Activated CD4-positive, CD25-positive, alpha-beta regulatory T cell treated with anti-CD3 and anti-CD28 coated beads, Interleukin-2, amount 50 U/mL, for 24 hours (primary cell): ENCODE results near the gene NXPH3.

Source experiments
- ATAC-seq, 2 donors: fragments of 150-1000 bp; cut with Tn5 transposase; one replicate each; pipeline ENCODE4 v1.10.0; 2021; ENCODE audit warnings: mild to moderate bottlenecking in 1 of 2, moderate library complexity in 1 of 2

NXPH3 gene

GRCh38 chr17:49595328-49595727 lies 19.7 kb downstream of the NXPH3 start:
- ATAC-seq: no peak

DNA sequence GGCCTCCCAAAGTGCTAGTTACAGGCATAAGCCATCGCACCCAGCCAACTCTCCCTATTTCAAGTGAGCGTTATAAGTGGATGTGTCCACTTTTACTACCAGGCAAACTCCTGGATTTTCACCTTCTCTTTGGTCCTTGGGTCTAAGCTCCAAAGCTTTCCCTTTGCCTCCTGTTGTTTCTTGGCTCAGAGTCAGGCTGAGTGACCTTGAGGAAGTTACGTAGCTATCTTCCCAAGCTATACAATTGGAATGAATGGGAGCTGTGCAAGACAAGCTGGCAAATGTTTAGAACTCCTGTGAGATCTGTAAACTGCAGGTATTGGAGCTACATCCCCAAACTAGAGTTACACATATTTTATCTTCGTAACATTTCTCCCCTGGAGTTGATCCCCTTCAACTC lies 20.3 kb downstream of the NXPH3 start:
- no peak for ATAC-seq

GRCh38 chr17:49596613-49597244 lies 21.1 kb downstream of the NXPH3 start:
- ATAC-seq: no peak

DNA sequence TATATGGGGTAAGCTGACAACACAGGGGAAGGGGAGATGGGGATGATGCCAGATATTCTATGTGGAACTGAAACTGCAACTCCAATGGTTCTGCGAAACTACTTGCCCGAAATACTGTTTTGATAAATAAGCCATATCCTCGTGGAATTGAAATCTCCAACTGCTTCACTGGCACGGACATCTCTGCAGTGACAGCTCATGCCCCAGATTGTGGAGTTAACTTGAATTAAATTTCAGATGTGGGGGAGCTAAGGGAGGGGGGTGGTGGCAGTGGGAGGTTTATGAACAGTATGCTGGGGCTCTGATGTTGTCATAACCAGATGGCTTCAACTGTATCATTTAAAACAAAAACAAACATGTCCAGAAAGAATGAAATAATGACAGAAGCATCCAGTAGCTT lies 21.8 kb downstream of the NXPH3 start:
- no peak for ATAC-seq

- ATAC-seq: no peak
These were observed 22.4 kb downstream of the NXPH3 start for GRCh38 chr17:49597928-49598655.

DNA sequence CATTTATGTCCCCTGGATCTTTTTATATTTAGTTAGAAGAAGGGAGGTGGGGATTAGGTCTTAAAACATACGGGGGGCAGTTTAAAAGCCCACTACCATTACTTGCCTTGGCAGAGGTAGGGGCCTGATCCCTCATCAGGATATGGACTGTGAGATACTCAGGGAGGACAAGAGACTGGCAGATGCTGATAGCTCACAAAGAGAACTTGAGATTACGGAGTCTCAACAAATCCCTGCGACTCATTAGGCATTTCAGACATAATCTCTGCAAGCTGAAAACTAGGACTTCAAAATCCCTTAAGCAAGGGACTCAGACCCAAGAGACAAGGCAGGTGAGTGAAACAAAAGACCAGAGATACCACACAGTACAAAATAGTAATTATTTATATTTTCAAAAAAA lies 23.2 kb downstream of the NXPH3 start:
- no peak for ATAC-seq

- ATAC-seq: no peak
These were observed 25.3 kb downstream of the NXPH3 start for GRCh38 chr17:49600949-49601348.

- no peak for ATAC-seq
These were observed 27.1 kb downstream of the NXPH3 start for GRCh38 chr17:49602783-49603182.

DNA sequence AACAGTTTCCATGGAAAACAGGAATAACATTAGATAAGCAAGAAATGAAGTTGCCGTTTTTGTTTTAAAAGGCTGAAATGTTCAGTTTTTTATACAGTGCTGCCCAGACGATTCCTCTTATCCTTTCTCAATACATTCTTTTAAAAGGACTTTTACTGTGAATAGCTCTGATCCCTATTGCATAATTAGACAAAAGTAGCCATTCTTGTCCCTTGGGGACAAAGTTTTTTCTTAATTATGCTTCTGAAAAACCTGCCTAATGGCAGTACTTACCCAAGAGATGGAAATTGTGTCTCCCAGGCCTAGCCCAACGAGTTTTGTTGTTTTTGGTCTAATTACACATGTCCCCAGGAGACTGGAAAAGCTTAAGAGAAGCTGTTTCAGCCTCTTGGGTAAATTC lies 27.6 kb downstream of the NXPH3 start:
- no peak for ATAC-seq

- no peak for ATAC-seq
These were observed 28.0 kb downstream of the NXPH3 start for GRCh38 chr17:49603720-49604119.

DNA sequence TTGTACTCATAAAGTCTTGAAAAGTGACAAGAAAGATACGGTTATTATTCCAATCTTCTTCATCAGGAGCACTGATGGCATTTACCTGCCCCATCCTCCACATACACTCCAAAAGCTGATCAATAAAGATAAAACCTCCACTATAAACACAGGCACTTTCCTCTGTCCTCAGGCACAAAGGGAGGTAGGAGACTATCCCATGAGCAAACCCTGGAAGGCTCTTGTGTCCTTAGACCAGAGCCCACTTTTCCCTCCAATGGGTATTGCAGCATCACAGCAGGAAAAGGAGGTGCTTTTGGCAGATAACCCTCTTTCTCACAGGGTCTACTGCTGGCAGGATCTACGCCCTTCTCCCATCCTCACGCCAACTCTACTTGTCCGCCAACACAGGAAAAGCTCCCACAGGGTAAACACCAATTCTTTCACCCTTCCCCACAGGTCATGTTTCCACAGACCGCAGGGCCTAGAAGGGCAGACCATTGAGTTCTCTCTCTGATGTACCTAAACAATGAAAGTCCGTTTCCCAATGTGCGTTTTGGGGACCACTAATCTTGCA lies 28.7 kb downstream of the NXPH3 start:
- no peak for ATAC-seq

DNA sequence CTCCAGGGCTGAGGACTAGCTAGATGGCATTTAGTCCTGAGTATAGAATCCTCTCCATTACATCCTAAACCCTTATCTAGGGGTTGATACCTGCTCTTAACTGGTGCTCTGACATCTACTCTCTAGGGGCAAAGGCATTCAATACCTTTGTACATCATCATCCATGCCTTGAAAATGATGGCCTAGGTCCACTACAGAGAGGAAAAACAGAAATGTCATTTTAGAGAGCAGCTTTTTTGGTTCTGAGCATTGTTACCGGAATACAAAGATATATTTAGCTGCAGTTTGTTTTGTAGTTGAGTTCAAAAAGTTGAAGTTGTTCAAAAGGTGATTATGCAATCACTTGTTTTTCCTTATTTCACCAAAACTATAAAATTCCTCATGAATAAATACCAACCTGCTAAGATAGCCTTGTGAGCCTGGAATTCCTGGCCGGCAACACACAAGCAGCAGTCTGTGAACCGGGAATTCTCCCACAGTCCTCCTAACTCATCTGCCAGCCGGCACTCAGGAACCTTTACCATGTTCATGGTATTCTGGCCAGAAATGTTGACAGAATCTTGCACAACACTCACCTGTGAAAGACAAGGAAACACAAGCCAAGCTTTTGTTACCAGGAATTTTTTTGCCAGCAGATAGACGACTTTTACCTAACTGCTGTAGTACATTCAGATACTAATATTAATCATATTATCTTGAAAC lies 35.4 kb downstream of the NXPH3 start:
- no peak for ATAC-seq

GRCh38 chr17:49612726-49613125 lies 37.1 kb downstream of the NXPH3 start:
- no peak for ATAC-seq

- no peak for ATAC-seq
These were observed 37.6 kb downstream of the NXPH3 start for GRCh38 chr17:49613182-49613800.

- ATAC-seq: no peak
These were observed 40.4 kb downstream of the NXPH3 start for GRCh38 chr17:49616086-49616485.

DNA sequence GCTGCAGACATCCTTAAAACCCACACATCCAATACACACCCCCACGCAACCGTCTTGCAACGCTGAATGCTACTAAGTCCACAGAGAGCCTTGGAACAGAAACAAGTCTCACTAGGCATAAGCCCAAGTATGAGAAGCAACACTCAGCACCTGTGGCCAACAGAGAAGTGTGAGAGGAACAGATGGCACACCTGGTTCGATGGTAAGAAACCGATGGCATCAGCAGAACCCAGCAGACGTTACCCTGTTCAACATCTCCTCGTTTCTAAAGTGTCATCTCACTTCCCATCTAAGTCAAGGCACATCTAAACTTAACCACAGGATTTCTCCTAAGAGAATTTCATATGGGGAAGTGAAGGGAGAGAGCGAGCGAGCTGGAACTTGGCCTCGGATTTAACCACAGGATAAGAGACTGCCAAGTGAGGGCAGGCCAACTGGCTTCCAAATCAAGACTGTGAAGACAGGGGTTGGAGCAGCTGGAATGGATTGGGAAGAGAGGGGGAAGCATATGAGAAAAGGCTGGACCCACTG lies 41.0 kb downstream of the NXPH3 start:
- no peak for ATAC-seq

DNA sequence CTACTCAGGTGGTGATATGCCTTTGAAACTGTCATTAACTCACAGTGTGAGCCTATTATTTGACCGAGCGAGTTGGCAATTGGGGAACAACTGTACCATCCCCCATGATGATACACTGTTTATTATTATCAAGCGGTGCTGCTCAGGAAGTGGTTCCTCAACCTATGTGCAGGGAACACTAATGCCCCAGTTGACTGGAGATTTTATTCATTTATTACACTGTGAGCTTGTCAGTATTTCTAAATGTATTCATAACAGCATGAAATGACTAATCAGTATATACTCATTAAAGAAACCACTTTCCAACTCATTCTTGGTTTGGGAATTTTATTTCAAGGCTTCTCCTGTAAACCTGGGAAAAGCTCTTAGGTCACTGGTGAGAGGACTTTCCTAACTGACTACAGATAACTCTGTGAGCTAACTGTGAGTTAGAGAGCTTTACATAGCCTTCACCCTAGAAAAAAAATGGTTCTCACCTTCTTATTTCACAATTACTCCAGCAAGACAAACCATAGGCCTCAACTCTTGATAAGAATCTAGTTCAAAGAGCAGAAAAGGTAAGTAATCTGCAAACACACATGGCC lies 42.4 kb downstream of the NXPH3 start:
- peak; percentile 88 to 94 for ATAC-seq

DNA sequence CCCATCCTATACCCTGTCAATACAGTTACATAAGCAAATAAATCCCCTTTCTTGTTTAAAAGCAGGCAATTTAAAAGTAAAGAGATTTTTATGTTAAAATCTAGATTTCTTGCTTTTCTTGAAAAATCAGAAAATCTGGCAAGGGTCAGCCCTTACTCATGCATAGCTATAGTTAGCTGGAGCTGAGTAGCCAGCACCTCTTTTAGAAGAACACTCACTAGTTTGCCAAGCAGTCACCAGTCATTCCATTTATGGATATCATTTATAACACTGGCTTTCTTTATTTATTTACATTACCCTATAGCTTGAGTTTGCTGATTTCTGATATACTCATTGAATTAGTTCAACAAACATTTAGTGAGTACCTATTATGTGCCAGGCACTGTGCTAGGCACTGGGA lies 45.7 kb downstream of the NXPH3 start:
- ATAC-seq: no peak

DNA sequence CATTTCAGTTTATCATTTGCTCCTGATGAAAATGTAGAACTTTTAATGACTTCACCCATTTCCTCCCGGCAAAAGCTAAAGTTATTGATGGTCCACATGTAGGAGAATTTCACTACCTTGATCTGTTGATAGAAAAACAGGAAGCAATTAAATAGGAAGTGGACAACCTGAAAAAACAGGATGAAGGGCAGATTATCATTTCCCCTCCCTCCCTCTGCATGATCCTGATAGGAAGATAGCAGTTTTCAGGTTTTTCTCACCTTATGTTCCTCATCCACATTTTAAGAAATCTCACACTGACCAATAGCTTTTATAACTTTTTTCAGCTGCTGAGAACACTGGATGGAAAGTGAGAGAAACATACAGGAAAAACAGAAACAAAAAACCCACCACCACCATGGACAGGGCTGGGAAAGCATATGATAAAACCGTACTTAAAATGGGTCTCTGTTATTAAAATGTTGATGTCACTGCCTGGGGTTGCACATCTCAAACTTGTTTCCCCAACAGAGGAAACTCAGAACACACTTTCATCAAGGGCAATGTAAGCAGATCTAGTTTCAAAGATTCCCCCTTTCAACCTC lies 46.4 kb downstream of the NXPH3 start:
- ATAC-seq: no peak

DNA sequence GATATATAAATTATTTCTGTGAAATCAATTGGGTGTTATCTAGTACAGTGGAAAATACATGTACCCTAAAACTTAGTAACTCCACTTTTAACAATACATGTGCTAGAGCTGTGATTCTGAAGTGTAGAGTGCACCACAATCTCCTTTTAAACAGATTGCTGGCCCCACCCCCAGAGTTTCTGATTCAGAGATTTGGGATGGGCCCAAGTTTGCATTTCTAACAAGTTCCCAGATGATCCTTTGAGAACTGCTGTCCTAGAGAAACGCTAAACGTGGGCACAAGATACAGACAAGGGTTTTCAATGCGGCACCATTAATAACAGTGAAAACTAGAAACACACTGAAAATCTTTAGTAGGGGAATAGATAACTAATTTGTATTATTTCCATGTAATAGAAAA lies 49.2 kb downstream of the NXPH3 start:
- ATAC-seq: no peak

GRCh38 chr17:49629447-49629846 lies 53.8 kb downstream of the NXPH3 start:
- no peak for ATAC-seq
